H7 (cell line): Measurements from ENCODE around the gene ATP6V0D1. TPM values are rescaled to one million over a fixed set of nuclear protein-coding genes. Genes with fewer than 3 reads are reported as not detected.

Experiments
- DNase-seq: peaks from one replicate; pipeline ENCODE4 v3.0.0; 2012
- H3K27me3 ChIP-seq: 2 replicates; pipeline ENCODE4 v1.6.0; 2011; ENCODE audit warnings: mild to moderate bottlenecking, low read length; ENCODE audit not compliant: control insufficient read depth, insufficient read depth
- H3K36me3 ChIP-seq: replicated peaks from 2 replicates; pipeline ENCODE4 v1.5.1; 2011; ENCODE audit warnings: low read length; ENCODE audit not compliant: control insufficient read depth, insufficient read depth
- H3K4me3 ChIP-seq: 2 replicates; pipeline ENCODE4 v1.5.1; 2011; ENCODE audit warnings: low read depth, mild to moderate bottlenecking, control low read depth, low read length, moderate library complexity; ENCODE audit not compliant: insufficient read depth
- total RNA-seq: library from RNA; depleted of rRNA; stranded (reverse); fragments of >200 nt; shearing (Covaris generic); gene quantifications from 2 replicates; pipeline ENCODE4 v1.2.3, GENCODE V29; 2014

The ATP6V0D1 gene
- total RNA-seq, 1 experiment from 2014 or later = 76.9 TPM

GRCh38 chr16:67446968-67447507 lies 33.9 kb downstream of the ATP6V0D1 start:
- H3K36me3 ChIP-seq = no peaks in the 10 kb centered on the region
- no peak for DNase-seq
- H3K4me3 ChIP-seq = no peak overlapping the region
- no peaks in the 10 kb centered on the region for H3K27me3 ChIP-seq

DNA sequence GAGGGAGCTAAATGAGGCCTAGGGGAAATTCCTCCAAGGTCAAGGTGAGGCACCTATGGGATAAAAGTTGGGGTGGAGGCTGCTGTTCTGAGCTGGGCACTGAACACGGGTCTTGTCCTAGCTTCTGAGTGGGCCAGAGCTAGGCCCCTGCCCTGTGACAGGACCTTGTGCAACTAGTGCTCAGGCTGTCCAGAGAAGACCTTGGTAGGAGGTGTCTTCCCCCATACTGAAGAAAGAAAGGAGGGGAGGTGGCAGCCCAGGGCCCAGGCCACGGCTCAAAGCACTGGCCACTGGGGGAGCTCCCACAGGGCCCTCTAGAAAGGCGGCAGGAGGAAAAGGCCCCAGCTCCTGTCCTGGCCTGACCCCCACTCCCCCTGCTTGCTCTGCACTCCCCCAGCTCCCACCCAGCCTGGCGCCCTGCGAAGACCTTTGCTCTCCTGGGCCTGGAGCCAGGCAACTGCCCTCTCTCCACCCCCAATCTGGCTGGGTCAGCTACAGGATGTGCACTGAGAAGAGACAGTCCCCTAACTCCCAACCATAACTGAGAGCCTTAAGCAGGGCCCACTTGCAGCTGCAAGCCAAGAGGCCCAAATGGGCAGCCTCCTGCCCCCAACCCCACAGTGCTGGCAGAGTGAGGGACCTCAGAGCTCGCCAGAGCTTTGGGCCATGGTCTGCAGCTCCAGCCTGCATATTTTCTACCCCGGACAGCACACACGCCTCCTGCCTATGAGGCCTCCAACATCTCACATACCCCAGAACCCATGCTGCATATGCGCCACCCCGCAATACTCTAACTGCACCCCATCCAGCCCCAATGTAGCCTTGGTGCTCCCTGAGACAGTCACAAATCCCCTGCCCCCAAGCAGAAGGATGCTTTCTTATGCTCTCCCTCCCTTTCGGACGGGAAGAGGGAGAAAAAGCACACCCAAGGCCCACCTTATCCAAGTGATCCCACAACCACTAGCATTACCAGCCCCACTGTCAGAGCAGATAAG lies 34.7 kb downstream of the ATP6V0D1 start:
- Histone ChIP-seq H3K27me3 (no peaks in the 10 kb centered on the region), H3K36me3 (no peaks in the 10 kb centered on the region), H3K4me3 (no peak overlapping the region)
- DNase-seq = peak; percentile 73

GRCh38 chr16:67445441-67445912 lies 35.5 kb downstream of the ATP6V0D1 start:
- Histone ChIP-seq H3K4me3 (no peak overlapping the region), H3K36me3 (no peaks in the 10 kb centered on the region), H3K27me3 (no peaks in the 10 kb centered on the region)
- DNase-seq = peak; percentile 73

DNA sequence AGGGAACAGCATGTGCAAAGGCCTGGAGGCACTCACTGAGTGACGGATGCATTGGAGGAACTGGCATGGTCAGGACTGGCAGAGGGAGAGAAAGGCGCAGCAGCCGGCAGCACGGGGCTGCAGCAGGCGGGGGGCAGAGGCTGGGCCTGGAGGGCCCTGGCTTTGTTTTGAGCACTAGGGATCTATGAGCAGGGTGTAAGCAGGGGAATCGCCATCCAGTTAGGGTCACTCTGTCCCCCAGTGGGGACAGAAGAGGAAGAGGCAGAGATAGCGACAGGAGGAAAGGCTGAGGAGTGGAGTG lies 35.9 kb downstream of the ATP6V0D1 start:
- H3K36me3 ChIP-seq = no peaks in the 10 kb centered on the region
- peak; percentile 52 for DNase-seq
- no peaks in the 10 kb centered on the region for H3K27me3 ChIP-seq
- H3K4me3 ChIP-seq = no peak overlapping the region

DNA sequence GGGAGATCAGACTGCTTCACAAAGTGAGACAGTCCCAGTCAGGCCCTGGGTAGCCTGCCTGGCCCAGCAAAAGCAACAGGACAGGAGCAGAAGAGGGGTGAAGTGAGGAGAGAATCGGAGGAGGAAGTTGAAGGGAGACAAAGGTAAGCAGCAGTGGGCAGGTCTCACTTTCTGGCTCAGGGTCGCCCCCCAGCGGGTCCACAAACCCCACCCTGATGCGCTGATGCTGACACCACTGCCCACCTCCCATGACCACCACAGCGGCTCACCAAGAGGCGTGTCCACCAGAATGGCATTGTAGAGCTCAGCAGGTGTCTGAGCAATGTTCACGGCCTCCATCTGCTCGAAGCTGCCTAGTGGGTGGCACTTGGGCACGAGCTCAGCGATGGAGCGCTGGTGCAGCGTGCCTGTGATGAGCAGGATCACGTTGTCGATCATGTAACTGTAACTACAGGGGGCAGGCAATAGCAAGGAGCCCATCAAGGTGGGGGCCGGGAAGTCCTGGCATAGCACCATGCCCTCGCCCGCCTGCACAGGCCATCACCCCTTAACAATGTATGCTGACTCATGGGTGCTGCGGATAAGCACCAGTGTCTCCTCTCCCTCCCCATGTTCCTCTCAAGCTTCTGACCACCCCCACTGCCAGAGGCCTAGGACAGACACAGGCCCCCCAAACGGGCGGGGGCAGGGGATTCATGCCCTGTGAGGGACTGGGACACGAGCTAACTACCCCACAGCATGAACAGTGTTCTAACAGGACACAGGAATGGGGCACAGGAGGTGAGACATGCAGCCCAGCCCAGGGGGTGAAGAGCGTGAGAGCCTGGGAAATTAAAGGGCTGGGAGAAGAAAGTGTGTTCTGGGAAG lies 36.5 kb downstream of the ATP6V0D1 start:
- Histone ChIP-seq H3K27me3 (no peaks in the 10 kb centered on the region), H3K36me3 (no peaks in the 10 kb centered on the region), H3K4me3 (no peak overlapping the region)
- DNase-seq = peak; percentile 88

DNA sequence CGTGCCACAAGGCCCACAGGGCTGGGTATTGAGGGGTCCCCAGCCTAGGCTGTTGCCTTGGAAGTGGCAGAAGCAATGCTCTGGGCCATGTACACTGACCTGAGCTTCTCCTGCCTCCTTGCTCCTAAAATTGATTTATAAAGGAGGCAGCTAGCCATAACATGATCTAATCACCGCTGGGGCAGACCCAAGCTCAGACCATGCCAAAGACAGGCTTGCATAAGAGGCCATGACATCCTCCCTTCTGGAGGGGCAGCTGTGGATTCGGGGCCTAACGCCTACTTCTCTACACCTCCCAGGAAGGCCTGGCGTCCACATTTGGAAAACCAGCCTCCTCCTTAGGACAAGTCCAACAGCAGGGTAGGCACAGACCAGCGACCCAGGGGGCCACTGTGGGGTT lies 37.7 kb downstream of the ATP6V0D1 start:
- Histone ChIP-seq H3K27me3 (no peaks in the 10 kb centered on the region), H3K36me3 (peaks cover 1% of the 10 kb centered on the region), H3K4me3 (no peak overlapping the region)
- DNase-seq = no peak

DNA sequence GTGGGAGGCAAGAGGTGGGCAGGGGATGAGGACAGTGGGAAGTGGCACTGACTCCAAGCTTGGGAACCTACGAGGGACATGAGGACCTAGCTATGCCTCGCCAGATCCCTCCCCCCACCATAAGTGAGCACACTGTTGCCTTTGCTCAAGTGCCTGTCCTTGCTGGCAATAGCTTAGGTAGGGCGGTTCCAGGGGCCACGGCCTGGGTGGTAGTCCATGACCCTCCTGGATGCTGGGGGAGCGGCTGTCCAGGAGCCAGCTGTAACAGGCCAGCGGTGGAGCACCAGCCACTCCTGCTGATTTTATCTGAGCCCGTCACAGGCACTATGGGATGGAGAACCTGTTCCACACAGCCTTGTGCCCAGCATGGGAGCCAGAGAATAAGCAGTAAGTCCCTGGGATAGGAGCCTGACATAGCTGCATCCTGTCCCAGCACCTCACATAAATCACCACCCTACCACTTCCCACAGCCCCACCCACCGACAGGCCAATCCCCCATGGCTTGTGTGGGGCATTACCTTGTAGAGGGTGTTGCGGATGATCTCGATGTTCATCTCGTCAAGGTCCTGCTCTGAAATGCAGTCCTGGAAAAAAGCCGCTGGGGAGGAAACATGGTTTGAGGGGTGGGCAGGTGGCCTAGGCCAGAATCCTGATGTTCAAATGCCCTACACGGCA lies 38.2 kb downstream of the ATP6V0D1 start:
- Histone ChIP-seq H3K27me3 (no peaks in the 10 kb centered on the region), H3K36me3 (peaks cover 1% of the 10 kb centered on the region), H3K4me3 (no peak overlapping the region)
- DNase-seq = no peak

DNA sequence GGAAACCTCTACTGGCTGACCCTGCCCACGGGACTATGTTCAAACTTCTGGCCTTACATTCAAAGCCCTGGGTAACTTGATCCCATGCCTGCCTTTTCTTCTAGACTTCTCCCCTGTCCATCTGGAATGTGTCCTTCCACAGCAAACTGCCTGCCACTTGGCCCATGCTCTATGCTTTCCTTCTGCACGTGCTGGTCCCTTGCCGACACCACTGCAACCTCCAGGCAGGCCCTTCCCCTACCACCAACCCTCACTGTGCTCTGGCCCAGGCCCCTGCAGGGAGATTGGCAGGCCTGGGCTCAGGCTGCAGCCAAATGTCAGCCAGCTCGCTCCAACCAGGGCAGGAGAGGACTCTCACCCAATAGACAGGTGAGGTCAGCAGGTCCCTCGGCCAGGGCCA lies 39.0 kb downstream of the ATP6V0D1 start:
- Histone ChIP-seq H3K4me3 (no peak overlapping the region), H3K36me3 (peaks cover 1% of the 10 kb centered on the region), H3K27me3 (no peaks in the 10 kb centered on the region)
- DNase-seq = peak; percentile 46

DNA sequence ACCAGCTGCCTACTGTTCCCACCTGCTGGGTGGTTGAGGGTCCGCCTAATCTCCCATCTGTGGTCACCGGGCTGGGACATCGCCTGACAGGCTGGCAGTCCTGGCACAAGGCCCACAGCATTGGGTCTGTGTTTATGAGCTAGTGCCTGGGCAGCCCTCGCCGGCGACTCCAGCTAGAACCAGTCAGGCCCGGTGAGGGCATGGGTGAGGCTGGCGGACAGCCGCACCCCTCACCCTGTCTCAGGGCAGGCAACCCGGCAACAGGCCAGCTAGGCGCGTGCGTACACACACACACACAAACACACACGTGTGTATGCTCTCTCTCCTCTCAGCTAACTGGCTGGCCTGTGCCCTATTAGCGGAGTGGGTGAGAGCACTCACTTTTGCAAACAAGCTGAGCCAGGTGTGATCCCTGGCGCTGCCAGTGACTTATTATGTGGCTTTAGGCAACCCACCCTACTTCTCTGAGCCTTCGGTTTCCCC lies 39.6 kb downstream of the ATP6V0D1 start:
- Histone ChIP-seq H3K4me3 (no peak overlapping the region), H3K36me3 (peaks cover 3% of the 10 kb centered on the region), H3K27me3 (no peaks in the 10 kb centered on the region)
- DNase-seq = no peak

- Histone ChIP-seq H3K36me3 (peaks cover 3% of the 10 kb centered on the region), H3K27me3 (no peaks in the 10 kb centered on the region)
- DNase-seq = no peak
Measured at GRCh38 chr16:67438824-67439393, 42.0 kb downstream of the ATP6V0D1 start.

GRCh38 chr16:67438098-67438791 lies 42.7 kb downstream of the ATP6V0D1 start:
- Histone ChIP-seq H3K27me3 (no peaks in the 10 kb centered on the region), H3K4me3 (no peak overlapping the region), H3K36me3 (peaks cover 3% of the 10 kb centered on the region)
- DNase-seq = no peak

More at GRCh38 chr16:67438824-67439393, 42.0 kb downstream of the ATP6V0D1 start:
- no peak overlapping the region for H3K4me3 ChIP-seq

DNA sequence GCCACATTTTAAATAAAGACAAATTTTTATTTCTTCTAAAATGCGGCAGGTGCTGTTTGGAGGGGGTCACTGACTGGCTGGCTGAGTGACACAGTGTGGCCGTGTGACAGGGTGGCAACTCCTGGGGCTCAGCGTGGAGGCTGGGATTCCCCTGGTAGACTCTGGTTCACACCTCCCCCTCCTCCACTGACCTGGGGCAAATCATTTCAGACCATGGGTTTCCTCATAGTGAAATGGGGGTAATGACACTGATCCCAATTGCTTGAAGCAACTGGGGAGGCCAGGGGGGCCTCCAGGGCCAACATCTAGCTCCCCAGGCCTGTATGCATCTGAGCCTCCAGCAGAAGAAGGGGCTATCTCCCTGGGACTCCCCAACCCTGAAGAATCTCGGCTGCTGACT lies 43.4 kb downstream of the ATP6V0D1 start:
- Histone ChIP-seq H3K4me3 (no peak overlapping the region), H3K36me3 (peaks cover 3% of the 10 kb centered on the region), H3K27me3 (no peaks in the 10 kb centered on the region)
- no peak for DNase-seq

GRCh38 chr16:67436640-67437193 lies 44.2 kb downstream of the ATP6V0D1 start:
- Histone ChIP-seq H3K27me3 (peaks cover under 1% of the 10 kb centered on the region; the same call in 1 of the 2 replicates), H3K36me3 (peaks cover 3% of the 10 kb centered on the region), H3K4me3 (no peak overlapping the region)
- DNase-seq = no peak
